ENCODE data around the gene ZC3H12C.

The ZC3H12C gene

GRCh38 chr11:110100476-110101240 lies 7.5 kb downstream of the ZC3H12C start:
- TF ChIP-seq YY1 (IDR thresholded peaks at IDR 0.05; ENCODE audit: insufficient read depth, insufficient read length) (no peak), ZNF274 (IDR thresholded peaks at IDR 0.05; ENCODE audit: low read depth, low read length) (no peak), SUZ12 (IDR thresholded peaks at IDR 0.05; ENCODE audit: extremely low read depth, insufficient read depth, insufficient read length) (no peak)
- H3K27me3 ChIP-seq (ENCODE audit: insufficient read depth, insufficient read length): no peaks in the 10 kb centered on the region
- DNase-seq (ENCODE audit: low read depth, low spot score): no peak

GRCh38 chr11:110106713-110107274 lies 13.6 kb downstream of the ZC3H12C start:
- TF ChIP-seq ZNF274 (IDR thresholded peaks at IDR 0.05; ENCODE audit: low read depth, low read length): no peak
- no peak for TF ChIP-seq YY1 (IDR thresholded peaks at IDR 0.05; ENCODE audit: insufficient read depth, insufficient read length)
- no peak for TF ChIP-seq SUZ12 (IDR thresholded peaks at IDR 0.05; ENCODE audit: extremely low read depth, insufficient read depth, insufficient read length)
- no peaks in the 10 kb centered on the region for H3K36me3 ChIP-seq (ENCODE audit: insufficient read depth, insufficient read length, low read length)
- no peak for DNase-seq (ENCODE audit: low read depth, low spot score)

More at GRCh38 chr11:110100476-110101240, 7.5 kb downstream of the ZC3H12C start:
- Histone ChIP-seq H3K4me3 (ENCODE audit: insufficient read length, low read depth) (no peak overlapping the region), H3K4me1 (ENCODE audit: insufficient read depth, insufficient read length) (no peaks in the 10 kb centered on the region), H3K9me3 (ENCODE audit: insufficient read depth, low read length) (no peaks in the 10 kb centered on the region), H3K36me3 (ENCODE audit: insufficient read depth, insufficient read length, low read length) (no peaks in the 10 kb centered on the region), H3K9ac (ENCODE audit: insufficient read length, low read depth) (no peak overlapping the region)

GRCh38 chr11:110110854-110111253 lies 17.7 kb downstream of the ZC3H12C start:
- TF ChIP-seq YY1 (IDR thresholded peaks at IDR 0.05; ENCODE audit: insufficient read depth, insufficient read length): no peak
- no peak for TF ChIP-seq ZNF274 (IDR thresholded peaks at IDR 0.05; ENCODE audit: low read depth, low read length)
- no peak for TF ChIP-seq SUZ12 (IDR thresholded peaks at IDR 0.05; ENCODE audit: extremely low read depth, insufficient read depth, insufficient read length)
- H3K36me3 ChIP-seq (ENCODE audit: insufficient read depth, insufficient read length, low read length): no peaks in the 10 kb centered on the region
- no peak overlapping the region for H3K4me3 ChIP-seq (ENCODE audit: insufficient read length, low read depth)
- H3K9me3 ChIP-seq (ENCODE audit: insufficient read depth, low read length): no peaks in the 10 kb centered on the region
- H3K27me3 ChIP-seq (ENCODE audit: insufficient read depth, insufficient read length): no peaks in the 10 kb centered on the region
- no peak for DNase-seq (ENCODE audit: low read depth, low spot score)
- no peaks in the 10 kb centered on the region for H3K4me1 ChIP-seq (ENCODE audit: insufficient read depth, insufficient read length)
- no peak overlapping the region for H3K9ac ChIP-seq (ENCODE audit: insufficient read length, low read depth)

More at GRCh38 chr11:110106713-110107274, 13.6 kb downstream of the ZC3H12C start:
- H3K27me3 ChIP-seq (ENCODE audit: insufficient read depth, insufficient read length): no peaks in the 10 kb centered on the region
- no peaks in the 10 kb centered on the region for H3K9me3 ChIP-seq (ENCODE audit: insufficient read depth, low read length)
- H3K4me1 ChIP-seq (ENCODE audit: insufficient read depth, insufficient read length): no peaks in the 10 kb centered on the region
- no peak overlapping the region for H3K9ac ChIP-seq (ENCODE audit: insufficient read length, low read depth)
- no peak overlapping the region for H3K4me3 ChIP-seq (ENCODE audit: insufficient read length, low read depth)

- no peak overlapping the region for H3K4me3 ChIP-seq (ENCODE audit: insufficient read length, low read depth)
- H3K9me3 ChIP-seq (ENCODE audit: insufficient read depth, low read length): no peaks in the 10 kb centered on the region
- H3K4me1 ChIP-seq (ENCODE audit: insufficient read depth, insufficient read length): no peaks in the 10 kb centered on the region
- H3K27me3 ChIP-seq (ENCODE audit: insufficient read depth, insufficient read length): no peaks in the 10 kb centered on the region
- H3K36me3 ChIP-seq (ENCODE audit: insufficient read depth, insufficient read length, low read length): no peaks in the 10 kb centered on the region
- no peak for DNase-seq (ENCODE audit: low read depth, low spot score)
- H3K9ac ChIP-seq (ENCODE audit: insufficient read length, low read depth): no peak overlapping the region
- TF ChIP-seq SUZ12 (IDR thresholded peaks at IDR 0.05; ENCODE audit: extremely low read depth, insufficient read depth, insufficient read length) (no peak), ZNF274 (IDR thresholded peaks at IDR 0.05; ENCODE audit: low read depth, low read length) (no peak)
Measured at GRCh38 chr11:110112457-110112856, 19.3 kb downstream of the ZC3H12C start.

GRCh38 chr11:110113505-110113904 lies 20.3 kb downstream of the ZC3H12C start:
- Histone ChIP-seq H3K27me3 (ENCODE audit: insufficient read depth, insufficient read length) (no peaks in the 10 kb centered on the region), H3K36me3 (ENCODE audit: insufficient read depth, insufficient read length, low read length) (no peaks in the 10 kb centered on the region), H3K9ac (ENCODE audit: insufficient read length, low read depth) (no peak overlapping the region), H3K4me3 (ENCODE audit: insufficient read length, low read depth) (no peak overlapping the region), H3K4me1 (ENCODE audit: insufficient read depth, insufficient read length) (no peaks in the 10 kb centered on the region), H3K9me3 (ENCODE audit: insufficient read depth, low read length) (no peaks in the 10 kb centered on the region)
- no peak for TF ChIP-seq ZNF274 (IDR thresholded peaks at IDR 0.05; ENCODE audit: low read depth, low read length)
- no peak for TF ChIP-seq YY1 (IDR thresholded peaks at IDR 0.05; ENCODE audit: insufficient read depth, insufficient read length)
- no peak for TF ChIP-seq SUZ12 (IDR thresholded peaks at IDR 0.05; ENCODE audit: extremely low read depth, insufficient read depth, insufficient read length)
- no peak for DNase-seq (ENCODE audit: low read depth, low spot score)

- no peaks in the 10 kb centered on the region for H3K36me3 ChIP-seq (ENCODE audit: insufficient read depth, insufficient read length, low read length)
- TF ChIP-seq YY1 (IDR thresholded peaks at IDR 0.05; ENCODE audit: insufficient read depth, insufficient read length): no peak
- no peak for TF ChIP-seq ZNF274 (IDR thresholded peaks at IDR 0.05; ENCODE audit: low read depth, low read length)
- no peak for TF ChIP-seq SUZ12 (IDR thresholded peaks at IDR 0.05; ENCODE audit: extremely low read depth, insufficient read depth, insufficient read length)
- no peaks in the 10 kb centered on the region for H3K4me1 ChIP-seq (ENCODE audit: insufficient read depth, insufficient read length)
- DNase-seq (ENCODE audit: low read depth, low spot score): no peak
- no peaks in the 10 kb centered on the region for H3K9me3 ChIP-seq (ENCODE audit: insufficient read depth, low read length)
- H3K27me3 ChIP-seq (ENCODE audit: insufficient read depth, insufficient read length): no peaks in the 10 kb centered on the region
- no peak overlapping the region for H3K4me3 ChIP-seq (ENCODE audit: insufficient read length, low read depth)
- no peak overlapping the region for H3K9ac ChIP-seq (ENCODE audit: insufficient read length, low read depth)
Measured at GRCh38 chr11:110113973-110114372, 20.8 kb downstream of the ZC3H12C start.

GRCh38 chr11:110119317-110119716 lies 26.1 kb downstream of the ZC3H12C start:
- Histone ChIP-seq H3K4me3 (ENCODE audit: insufficient read length, low read depth) (no peak overlapping the region), H3K4me1 (ENCODE audit: insufficient read depth, insufficient read length) (no peaks in the 10 kb centered on the region), H3K36me3 (ENCODE audit: insufficient read depth, insufficient read length, low read length) (no peaks in the 10 kb centered on the region), H3K27me3 (ENCODE audit: insufficient read depth, insufficient read length) (no peaks in the 10 kb centered on the region), H3K9ac (ENCODE audit: insufficient read length, low read depth) (no peak overlapping the region), H3K9me3 (ENCODE audit: insufficient read depth, low read length) (no peaks in the 10 kb centered on the region)
- no peak for DNase-seq (ENCODE audit: low read depth, low spot score)
- TF ChIP-seq YY1 (IDR thresholded peaks at IDR 0.05; ENCODE audit: insufficient read depth, insufficient read length) (no peak), ZNF274 (IDR thresholded peaks at IDR 0.05; ENCODE audit: low read depth, low read length) (no peak), SUZ12 (IDR thresholded peaks at IDR 0.05; ENCODE audit: extremely low read depth, insufficient read depth, insufficient read length) (no peak)

Data from NT2/D1 (cell line).